DMS153 (cell line): ENCODE measurements around the gene RSPO1.
A peak's percentile ranks its signal among the peaks of the same experiment; 100 is the strongest.
"Not testable (repeated sequence)": the region's sequence is repeated elsewhere in the genome, so short reads cannot be mapped to it uniquely, and the experiment has no call there.

Source experiments
- DNase-seq: peaks from one replicate; lab custom pipeline; 2025; lab: John Stamatoyannopoulos, UW

The RSPO1 gene

GRCh38 chr1:37616330-37616729 is 18.4 kb downstream of the RSPO1 start:
- DNase-seq = no peak

- no peak for DNase-seq
Observed at GRCh38 chr1:37614105-37614504, 20.6 kb downstream of the RSPO1 start.

- no peak for DNase-seq
Observed at GRCh38 chr1:37612186-37612585, 22.5 kb downstream of the RSPO1 start.

GRCh38 chr1:37609994-37610393 is 24.7 kb downstream of the RSPO1 start:
- no peak for DNase-seq

- DNase-seq = no peak
Observed at GRCh38 chr1:37609002-37609401, 25.7 kb downstream of the RSPO1 start.

- DNase-seq = no peak
Observed at GRCh38 chr1:37606481-37607263, 28.0 kb downstream of the RSPO1 start.

GRCh38 chr1:37605806-37606474 is 28.8 kb downstream of the RSPO1 start:
- DNase-seq = no peak

- no peak for DNase-seq
Observed at GRCh38 chr1:37605061-37605650, 29.5 kb downstream of the RSPO1 start.

GRCh38 chr1:37602750-37603694 is 31.7 kb downstream of the RSPO1 start:
- peak; percentile 36 for DNase-seq

GRCh38 chr1:37601441-37601840 is 33.3 kb downstream of the RSPO1 start:
- no peak for DNase-seq

GRCh38 chr1:37599940-37600339 is 34.8 kb downstream of the RSPO1 start:
- no peak for DNase-seq

GRCh38 chr1:37596182-37596667 is 38.5 kb downstream of the RSPO1 start:
- DNase-seq = no peak

- peak; percentile 94 for DNase-seq
Observed at GRCh38 chr1:37595440-37596181, 39.1 kb downstream of the RSPO1 start, which contains the start of gene GNL2. Gene GNL2, minus strand, starts transcription at chr1:37595937. Its CDS starts 115 bp downstream, at chr1:37595822.

- DNase-seq = no peak
Observed at GRCh38 chr1:37593726-37594125, 41.0 kb downstream of the RSPO1 start.

GRCh38 chr1:37588939-37589338 is 45.8 kb downstream of the RSPO1 start:
- DNase-seq = no peak

- not testable (repeated sequence) for DNase-seq
Observed at GRCh38 chr1:37584544-37584943, 50.1 kb downstream of the RSPO1 start.

GRCh38 chr1:37575692-37576091 is 59.0 kb downstream of the RSPO1 start:
- no peak for DNase-seq

- no peak for DNase-seq
Observed at GRCh38 chr1:37574834-37575480, 59.7 kb downstream of the RSPO1 start.

- no peak for DNase-seq
Observed at GRCh38 chr1:37570528-37571334, 64.0 kb downstream of the RSPO1 start.

GRCh38 chr1:37567023-37567422 is 67.7 kb downstream of the RSPO1 start:
- no peak for DNase-seq
